Right lobe of liver (tissue), 4 donors: Measurements from ENCODE around the gene GH2.

Source experiments
- POLR2A ChIP-seq: fragments of 450-650 bp; IDR thresholded peaks from one replicate; pipeline ENCODE4 v1.6.1; 2017; ENCODE audit warnings: antibody characterized with exemption, mild to moderate bottlenecking
- TF ChIP-seq, protein P1 (sequence below), 4 donors: fragments of 200-600 bp in 3 of 4; fragments of 450-650 bp in 1 of 4; IDR thresholded peaks; one replicate each; pipeline versions ENCODE4 v1.5.1 to v1.8.0; 2016 to 2022; ENCODE audit warnings: antibody characterized with exemption in 4 of 4, mild to moderate bottlenecking in 2 of 4
- donor health status: DM: no; HTN: no; CAD: no.
- donor health status: DM: no; HTN: no; CAD: no.
- donor health status: DM: no; HTN: yes; CAD: no.

- TF ChIP-seq, protein P1, sequence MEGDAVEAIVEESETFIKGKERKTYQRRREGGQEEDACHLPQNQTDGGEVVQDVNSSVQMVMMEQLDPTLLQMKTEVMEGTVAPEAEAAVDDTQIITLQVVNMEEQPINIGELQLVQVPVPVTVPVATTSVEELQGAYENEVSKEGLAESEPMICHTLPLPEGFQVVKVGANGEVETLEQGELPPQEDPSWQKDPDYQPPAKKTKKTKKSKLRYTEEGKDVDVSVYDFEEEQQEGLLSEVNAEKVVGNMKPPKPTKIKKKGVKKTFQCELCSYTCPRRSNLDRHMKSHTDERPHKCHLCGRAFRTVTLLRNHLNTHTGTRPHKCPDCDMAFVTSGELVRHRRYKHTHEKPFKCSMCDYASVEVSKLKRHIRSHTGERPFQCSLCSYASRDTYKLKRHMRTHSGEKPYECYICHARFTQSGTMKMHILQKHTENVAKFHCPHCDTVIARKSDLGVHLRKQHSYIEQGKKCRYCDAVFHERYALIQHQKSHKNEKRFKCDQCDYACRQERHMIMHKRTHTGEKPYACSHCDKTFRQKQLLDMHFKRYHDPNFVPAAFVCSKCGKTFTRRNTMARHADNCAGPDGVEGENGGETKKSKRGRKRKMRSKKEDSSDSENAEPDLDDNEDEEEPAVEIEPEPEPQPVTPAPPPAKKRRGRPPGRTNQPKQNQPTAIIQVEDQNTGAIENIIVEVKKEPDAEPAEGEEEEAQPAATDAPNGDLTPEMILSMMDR (IDR thresholded peaks at IDR 0.05) = no peak
- TF ChIP-seq POLR2A = no peak
Measured at GRCh38 chr17:63832455-63832854, 49.3 kb downstream of the GH2 start.
